ENCODE data around the gene HHAT.

The HHAT gene

GRCh38 chr1:210328746-210329503 lies at the start of gene HHAT:
HHAT (plus strand) TSS chr1:210328902; CDS start chr1:210348976, 20,074 bp downstream.
- peak; percentile 74 for DNase-seq

- DNase-seq, result no peak
Observed at GRCh38 chr1:210280221-210280620, 48.5 kb upstream of the HHAT start.

GRCh38 chr1:210288116-210288515 lies 40.6 kb upstream of the HHAT start:
- DNase-seq, result no peak

DNA sequence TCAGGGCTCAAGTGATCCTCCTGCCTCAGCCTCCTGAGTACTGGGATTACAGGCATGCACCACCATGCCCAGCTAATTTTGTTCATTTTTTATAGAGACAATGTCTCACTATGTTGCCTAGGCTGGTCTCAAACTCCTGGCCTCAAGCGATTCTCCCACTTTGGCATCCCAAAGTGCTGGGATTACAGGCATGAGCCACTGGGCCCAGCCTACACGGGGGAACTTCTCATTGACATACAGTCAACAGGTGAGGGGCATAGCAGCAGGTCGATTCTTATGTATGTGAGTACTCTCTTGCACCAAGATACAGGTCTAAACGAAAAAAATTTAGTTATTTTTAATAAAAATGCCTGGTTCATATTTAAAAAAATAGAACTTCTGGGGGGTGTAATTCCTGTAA lies 39.5 kb upstream of the HHAT start:
- DNase-seq, result no peak

DNA sequence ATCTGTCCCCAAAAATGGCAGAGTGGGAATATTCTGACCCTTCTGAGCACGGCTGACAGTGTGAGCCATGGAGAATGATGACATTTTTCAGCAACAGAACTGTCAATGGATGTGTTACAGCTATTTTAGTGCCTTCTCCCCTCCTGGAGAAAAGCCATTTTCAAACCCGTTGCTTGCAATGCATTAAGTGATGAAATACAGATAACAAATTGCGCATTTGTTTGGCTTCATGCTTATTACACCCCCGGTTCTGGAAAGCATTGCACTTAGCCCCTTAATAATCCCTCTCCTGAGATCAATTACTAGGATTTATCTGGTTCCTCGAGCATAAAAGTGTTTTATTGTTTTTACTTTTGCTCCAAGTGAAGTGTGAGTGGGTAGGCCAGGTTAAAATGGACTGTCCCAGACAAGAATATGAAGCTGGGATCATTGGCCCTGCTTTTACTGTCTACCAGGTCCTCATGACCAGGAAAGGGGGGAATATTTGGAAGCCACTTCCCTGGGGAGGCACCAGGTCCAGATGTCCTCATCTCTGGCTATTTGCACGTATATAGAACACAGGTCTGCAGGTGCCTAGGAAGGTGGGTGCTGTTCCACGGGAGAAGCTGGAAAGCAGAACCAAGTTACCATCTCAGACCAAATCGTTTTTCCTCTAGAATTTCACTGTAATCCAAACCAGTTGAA lies 37.5 kb upstream of the HHAT start:
- DNase-seq, result no peak

DNA sequence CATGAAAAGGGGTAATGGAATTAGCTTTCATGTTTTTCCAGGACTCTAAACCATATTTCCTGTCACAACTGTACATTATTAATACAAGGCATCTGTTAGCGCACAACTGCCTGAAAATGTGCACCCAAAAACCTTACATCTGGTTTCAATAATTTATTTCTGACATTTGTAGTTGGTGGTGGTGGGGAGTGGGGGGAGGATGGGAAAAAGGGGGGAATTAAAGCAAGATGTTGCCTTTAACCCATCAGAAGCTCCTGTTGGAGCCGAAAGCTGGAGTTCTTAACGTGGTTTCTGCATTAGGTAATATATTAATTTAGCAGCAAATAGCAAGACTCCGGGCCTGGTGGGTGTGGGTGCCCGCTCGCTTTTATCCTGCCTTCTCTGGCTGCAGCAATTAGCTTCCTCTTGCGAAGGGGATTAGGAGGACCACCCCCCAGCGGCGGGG lies 36.9 kb upstream of the HHAT start:
- DNase-seq, result no peak

DNA sequence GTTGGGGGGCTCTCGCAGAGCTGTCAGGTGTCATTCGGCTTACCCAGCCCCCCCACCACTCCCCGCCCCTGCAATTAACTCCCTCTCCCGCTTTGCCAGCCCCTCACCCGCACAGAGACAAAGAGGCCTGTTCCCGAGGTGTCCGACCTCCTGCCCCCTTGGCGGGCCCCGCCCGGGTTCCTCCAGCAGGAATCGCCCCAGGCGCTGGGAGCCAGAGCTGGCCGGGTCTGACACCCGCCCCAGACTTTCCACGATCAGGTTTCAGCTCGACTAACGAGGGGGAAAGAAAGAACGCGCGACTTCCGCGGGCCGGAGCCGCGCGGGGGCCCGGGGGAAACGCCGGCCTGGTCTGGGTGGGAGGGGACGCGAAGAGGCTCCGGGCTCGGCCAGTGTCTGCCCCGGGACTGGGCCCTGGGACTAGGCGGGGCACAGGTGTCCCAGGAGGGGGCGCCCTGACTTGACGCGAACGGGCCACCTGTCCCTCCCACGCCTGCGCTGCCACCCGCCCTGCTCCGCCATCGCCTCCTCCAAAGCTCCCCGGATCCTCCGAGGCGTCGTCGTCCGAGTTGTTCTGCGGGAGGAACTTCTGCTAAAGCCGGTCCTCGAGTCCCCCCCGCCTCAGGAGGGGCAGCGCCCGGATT lies 36.4 kb upstream of the HHAT start:
- DNase-seq, result no peak

- DNase-seq, result no peak
Observed at GRCh38 chr1:210293171-210293607, 35.5 kb upstream of the HHAT start.

DNA sequence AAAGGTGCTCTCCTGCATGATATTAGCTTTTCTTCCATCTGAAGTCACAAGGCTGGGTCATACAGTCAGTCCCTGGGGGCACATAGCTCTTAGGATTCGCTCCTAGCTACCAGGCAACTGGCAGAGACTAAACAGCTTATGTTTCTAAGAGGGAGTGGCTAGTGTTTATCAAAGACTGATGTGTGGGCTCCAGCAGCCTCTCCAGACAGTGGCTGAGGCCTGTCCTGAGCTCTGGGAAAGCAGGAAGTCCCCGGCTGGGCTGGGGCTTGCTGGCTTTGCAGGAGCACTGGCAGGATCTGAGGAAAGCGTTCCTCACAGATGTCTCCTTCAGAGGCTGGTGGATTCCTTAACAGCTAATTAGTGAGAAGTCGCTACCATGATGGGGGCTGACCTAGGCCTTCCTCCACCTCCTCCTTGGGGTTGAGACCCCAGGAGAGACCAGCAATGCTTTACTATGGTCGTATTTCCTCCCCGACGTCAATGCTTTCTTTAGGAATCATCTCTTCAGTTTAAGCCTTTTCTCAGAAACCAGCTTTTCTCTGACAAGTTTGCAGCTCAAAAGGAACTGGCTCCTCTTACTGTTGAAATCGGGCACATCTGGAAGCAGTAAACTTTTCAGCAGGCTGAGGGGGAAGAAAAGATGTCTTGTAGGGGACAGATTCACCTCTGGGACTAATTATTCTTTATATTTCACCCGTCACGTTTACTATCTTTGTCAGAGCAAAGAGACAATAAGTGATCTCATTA lies 33.5 kb upstream of the HHAT start:
- DNase-seq, result no peak

DNA sequence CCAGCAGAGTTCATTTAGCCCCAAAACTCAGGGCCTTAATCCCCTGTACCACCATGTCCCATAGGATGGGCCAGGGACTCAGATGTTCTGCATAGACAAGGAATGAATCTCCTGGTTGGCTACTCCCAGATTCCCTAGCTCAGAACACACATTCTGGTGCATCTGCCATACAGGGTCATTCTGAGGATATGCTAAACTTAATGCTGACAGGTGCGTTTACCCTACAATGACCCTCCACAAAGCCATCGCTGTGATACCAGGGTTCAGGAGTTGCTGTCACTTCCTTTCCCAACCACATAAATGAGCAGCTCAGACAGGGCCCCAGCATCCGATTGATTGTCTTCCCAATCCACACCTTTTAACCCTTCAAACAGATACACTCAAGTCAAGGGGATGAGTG lies 32.0 kb upstream of the HHAT start:
- DNase-seq, result no peak

GRCh38 chr1:210298296-210298695 lies 30.4 kb upstream of the HHAT start:
- DNase-seq, result no peak

- DNase-seq, result no peak
Observed at GRCh38 chr1:210298936-210299335, 29.8 kb upstream of the HHAT start.

GRCh38 chr1:210299501-210299900 lies 29.2 kb upstream of the HHAT start:
- no peak for DNase-seq

DNA sequence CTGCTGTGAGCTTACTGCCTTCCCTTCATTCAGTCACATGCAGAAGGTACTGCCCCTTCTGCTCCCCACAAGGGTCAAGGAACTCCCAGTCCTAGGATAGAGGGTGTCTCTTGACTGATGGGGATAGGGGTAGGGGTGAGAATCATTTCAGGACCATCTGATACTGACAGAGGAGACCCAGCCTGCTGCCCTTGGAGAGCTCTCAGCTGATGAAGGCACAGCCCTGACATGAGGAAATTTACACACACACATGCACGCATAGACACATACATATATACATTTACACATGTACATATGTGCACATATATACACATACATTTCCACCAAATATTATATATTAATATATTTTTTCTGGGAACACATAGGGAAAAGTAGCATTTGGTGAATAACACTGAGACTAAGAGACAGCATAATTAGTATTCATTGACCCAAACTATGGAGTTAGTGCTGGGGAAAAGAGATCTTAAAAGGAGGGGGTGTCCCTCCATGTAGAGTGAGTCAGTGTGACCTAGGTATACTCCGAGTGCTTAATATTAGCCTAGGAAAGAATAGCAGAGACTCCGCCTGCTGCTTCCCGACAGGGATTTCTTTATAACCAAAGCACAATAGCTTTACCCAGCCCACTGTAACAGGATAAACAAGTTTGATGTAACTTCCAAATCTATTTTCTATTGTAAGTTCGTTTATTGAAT lies 27.6 kb upstream of the HHAT start:
- no peak for DNase-seq

- no peak for DNase-seq
Observed at GRCh38 chr1:210301615-210302000, 27.1 kb upstream of the HHAT start.

- no peak for DNase-seq
Observed at GRCh38 chr1:210302501-210302900, 26.2 kb upstream of the HHAT start.

DNA sequence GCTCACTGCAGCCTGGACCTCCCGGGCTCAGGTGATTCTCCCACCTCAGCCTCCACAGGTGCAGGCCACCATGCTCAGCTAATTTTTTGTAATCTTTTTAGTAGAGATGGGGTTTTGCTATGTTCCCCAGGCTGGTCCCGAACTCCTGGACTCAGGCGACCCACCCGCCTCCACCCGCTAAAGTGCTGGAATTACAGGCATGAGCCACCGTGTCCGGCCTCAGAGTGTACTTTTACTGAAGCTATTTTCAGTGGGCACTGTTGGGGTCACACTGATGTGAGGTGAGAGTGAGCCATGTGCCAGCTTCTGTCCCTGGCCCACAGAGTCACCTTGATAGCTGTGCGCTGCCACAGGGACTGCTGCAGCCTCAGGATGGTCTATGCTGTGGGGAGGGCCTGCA lies 25.3 kb upstream of the HHAT start:
- no peak for DNase-seq

GRCh38 chr1:210310562-210311153 lies 18.0 kb upstream of the HHAT start:
- no peak for DNase-seq

DNA sequence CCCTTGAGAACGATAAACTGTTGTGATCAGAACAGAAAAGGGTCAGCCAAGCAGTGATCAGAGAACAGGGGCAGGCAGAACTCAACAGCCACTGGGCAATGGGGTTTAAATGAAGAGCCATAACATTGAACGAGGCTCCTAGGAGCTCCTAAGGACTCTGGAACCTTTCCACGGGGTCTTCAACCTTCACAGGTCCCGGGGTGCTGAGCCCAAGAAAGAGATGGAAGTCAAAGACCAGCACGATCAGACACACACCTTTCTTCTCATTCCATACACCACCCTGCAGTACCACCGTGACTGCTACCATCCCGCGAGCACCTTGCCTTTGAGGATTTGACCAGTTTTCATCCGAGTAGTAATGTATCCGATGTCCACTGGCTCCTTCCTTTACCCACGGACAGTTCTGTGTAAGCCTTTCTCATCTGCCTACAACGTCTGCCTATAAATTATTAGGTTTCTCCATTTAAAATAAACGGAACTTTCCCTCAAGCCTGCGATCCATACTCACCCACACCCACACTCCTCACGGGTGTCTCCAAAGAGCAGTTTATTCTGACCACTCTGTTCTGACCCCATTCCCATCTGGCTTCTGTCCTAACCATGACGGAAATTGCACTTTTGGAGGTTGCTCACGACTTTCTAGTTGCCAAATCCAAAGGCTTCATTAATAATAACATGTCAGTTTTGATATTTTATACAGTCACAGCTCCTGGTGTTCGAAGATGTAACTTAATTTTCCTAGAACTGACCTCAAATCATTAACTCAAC lies 16.8 kb upstream of the HHAT start:
- no peak for DNase-seq

- DNase-seq, result no peak
Observed at GRCh38 chr1:210313046-210313595, 15.6 kb upstream of the HHAT start.

- no peak for DNase-seq
Observed at GRCh38 chr1:210313921-210314320, 14.8 kb upstream of the HHAT start.

Data from NCI-H1048 (cell line).